Ramos (cell line): ENCODE results near the gene DNAJC15.

Experiments
- in situ Hi-C: fragments of 300-500 bp; cut with MboI; formaldehyde crosslinking; loops from one replicate; pipeline ENCODE4 v1.14.3; 2022; ENCODE audit warnings: low sequenced_read_pairs; ENCODE audit not compliant: unreplicated experiment

DNAJC15 gene

DNA sequence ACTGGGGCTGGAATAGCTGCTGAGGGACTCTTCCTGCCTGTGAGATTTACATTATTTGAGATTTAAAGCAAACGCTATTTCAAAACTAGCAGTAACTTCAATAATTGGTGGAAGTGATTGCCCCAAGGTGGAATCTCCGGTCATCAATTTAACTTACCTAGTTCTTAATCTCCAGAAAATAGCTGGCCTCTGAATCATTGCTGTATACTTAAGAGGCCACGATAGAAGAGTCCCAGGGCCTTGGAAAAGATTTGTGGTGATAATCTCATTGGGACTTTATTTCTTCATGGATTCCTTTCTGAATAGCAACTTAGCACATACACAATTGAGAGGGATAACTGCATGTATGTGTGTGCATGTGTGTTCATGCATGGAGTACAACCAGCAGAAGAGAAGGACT, 120.2 kb downstream of the DNAJC15 start:
- in situ Hi-C loops, result no loop called here

DNA sequence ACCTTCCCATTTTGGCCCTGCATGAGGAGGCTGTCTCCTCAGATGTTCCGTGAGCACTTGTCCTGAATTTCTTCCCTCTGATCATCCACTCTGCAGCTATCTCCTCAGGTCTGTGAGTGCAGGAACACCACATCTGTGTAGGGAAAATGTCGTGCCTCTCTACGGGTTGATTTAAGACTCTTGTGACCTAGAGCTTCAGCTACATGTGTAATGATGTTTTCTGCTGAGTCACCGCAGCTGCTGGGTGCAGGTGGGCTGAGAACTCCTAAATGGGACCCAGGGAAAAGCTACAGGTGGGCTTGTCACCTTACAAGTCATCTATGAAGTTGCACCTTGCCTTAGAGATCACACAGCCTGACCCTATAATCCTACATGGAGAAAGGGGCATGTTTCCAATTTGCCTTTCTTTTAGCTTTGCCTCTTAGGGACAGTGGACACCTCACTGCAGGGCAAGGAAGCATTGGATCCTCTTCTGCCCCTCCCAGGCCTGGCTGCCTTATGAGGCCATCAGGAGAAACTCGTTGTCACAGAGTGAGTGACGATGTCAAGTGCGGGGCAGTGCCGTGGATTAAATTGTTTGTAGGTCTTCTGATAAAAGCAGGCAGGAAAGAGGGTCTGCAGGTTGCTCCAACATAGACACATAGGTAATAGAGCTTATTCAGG, 122.3 kb downstream of the DNAJC15 start:
- in situ Hi-C loops, result no loop called here

DNA sequence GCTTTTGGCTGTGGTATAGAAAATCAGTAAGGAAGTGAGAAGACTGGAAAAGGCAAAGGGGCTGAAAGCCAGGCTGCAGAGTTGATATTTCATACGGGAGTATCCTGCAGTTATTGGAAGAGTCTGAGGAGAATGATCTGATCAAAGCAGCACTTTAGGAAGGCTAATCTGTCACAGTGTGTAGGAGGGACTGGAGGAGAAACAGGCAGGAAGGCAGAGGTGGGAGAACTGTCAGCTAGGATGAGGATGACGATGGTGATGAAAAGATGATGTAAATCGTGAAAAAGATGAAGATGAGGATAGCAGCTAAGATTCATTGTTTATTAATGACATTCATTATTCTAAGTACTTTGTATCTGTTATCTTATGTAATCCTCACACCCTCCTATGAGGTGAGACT, 123.0 kb downstream of the DNAJC15 start:
- in situ Hi-C loops, result no loop called here

DNA sequence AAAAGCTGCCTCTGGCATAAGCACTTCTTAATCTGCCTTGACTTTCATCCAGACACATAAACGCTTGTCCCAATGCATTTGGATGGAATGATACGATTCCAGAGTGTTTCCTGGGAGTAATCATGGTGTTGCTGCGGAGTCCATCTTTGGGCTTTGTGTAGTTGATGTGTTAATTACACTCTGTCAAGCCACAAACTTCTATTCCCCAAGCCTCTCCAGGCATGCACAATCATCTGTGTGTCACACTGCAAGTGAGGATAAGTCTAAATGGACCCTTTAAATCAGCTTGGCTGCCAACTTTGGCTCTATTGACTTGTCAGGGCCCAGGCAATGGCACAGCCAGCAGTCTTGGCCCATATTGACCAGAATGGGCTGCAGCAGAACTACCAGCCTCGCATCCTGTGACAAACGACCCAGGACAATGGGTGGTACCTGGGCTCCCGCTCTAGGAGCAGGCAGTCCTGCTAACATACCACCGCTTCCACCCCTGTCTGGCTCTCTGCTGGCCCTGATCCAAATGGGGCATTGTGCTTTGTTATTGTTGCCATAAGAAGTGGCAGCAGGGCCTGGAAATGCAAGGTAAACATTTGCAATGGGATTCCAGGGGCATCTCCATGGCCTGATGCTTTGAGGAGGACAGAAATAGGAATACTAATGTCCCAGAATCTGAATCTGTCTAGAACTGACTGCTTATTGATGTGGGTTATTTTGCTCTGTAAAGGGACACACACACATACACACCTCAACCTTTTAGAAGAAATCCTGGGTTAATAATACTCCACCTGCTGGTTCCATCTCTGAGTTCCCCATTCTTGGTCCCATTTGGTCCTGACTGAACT, 127.2 kb downstream of the DNAJC15 start:
- in situ Hi-C loops, result no loop called here

DNA sequence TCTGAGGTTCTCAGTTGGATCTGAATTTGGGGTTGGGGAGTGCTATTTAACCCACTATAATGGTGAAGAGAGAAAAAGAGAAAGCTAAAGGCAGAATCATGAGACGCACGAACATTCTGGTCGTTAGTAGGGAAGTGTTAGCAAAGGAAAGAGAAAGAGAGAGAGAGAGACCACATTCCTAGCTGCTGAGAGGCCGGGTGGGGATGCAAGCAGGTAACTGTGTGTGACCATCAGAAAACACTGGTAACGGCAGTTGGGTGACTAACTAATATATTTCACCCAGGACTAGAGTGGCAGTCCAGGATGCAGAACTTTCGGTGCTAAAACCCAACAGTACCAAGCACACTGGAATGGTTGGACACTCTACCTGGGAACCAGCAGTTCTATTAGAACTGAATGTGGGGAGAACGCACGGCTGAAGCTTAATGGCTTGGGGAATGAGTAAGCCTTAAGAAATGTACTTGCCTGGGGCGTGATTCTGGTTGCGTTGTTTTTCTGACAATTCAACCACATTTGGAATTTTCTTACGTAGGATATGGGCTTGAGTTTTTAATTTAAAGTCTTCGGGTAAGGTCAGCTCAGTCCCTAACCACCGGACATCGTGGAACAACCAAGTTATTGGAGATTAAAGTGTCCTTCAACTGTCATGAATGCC, 130.2 kb downstream of the DNAJC15 start:
- in situ Hi-C loops, result no loop called here

DNA sequence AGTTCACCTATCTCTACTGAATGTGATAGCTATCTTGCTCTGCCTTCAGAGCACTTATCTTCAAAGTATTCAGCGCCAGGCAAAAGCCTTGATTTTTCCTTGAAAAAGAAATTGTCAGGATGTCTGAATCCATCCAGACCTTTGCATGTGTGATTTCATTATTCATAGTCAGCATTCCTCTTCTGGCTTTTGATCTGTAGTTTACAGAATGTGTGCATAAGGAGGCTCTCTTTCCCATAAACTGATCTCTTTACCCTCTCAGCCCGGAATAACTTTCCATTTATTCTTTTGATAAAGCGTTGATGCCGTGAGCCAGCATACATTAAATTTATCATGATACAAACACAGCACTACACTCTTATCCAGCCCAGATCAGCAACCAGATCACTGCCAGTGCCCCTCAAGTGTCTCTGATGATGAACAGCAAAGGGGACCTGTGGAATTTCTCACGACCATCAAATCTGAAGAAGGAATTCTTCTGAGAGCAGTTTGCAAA, 130.8 kb downstream of the DNAJC15 start:
- in situ Hi-C loops, result no loop called here

DNA sequence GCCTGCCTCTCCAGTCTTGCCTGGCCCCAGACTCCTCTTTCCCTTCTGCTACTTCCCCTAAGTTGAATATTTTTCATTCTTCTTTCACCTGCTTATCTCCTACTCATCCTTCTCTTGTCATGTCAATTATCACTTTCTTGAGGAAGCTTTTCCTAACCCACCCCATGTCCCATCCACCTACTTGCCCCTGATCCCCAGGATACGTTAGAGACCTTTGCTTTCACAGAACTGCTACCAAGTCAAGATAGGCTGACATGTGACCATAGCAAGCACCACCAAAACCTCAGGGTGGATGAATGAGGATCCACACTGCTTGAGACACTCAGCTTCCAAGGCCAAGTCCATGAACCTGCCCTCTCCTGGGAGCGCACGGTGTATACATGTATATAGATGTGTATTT, 131.5 kb downstream of the DNAJC15 start:
- in situ Hi-C loops, result no loop called here

DNA sequence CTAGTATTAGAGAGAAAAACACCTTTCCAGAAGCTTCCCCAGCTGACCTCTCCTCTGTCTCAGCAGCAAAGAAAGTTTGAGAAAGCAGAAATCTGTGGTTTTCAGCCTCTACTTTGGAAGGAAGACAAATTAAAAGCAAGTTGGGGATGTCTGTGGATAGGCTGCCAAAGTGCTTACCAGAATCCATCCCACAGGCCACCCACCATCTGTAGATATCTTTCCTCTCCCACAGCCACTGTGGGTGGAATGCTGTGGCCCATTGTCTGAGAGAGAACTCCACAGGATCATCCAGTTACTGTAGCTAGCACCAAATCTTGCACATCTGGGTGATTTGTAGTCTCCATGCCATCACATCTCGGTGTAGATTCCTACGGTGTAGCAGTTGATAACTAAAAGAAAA, 133.5 kb downstream of the DNAJC15 start:
- in situ Hi-C loops, result no loop called here

DNA sequence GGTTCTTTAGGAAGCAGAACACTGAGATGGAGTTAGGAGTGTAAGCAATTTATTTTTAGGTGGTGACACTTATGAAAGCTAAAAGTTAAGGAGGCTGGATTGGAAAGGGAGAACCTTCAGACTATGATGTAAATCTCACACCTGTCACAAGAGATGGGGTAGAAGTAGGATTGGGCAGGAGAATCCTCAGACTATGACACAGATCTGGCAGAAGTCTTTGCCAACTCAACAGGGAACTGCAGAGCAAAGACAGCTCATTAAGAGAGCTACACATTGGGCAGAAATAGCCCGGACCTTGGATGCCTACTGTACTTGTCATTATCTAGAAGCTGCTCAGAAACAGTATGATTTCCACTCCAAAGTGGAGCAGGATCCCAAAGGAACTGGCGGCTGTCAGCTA, 134.4 kb downstream of the DNAJC15 start:
- in situ Hi-C loops, result no loop called here

DNA sequence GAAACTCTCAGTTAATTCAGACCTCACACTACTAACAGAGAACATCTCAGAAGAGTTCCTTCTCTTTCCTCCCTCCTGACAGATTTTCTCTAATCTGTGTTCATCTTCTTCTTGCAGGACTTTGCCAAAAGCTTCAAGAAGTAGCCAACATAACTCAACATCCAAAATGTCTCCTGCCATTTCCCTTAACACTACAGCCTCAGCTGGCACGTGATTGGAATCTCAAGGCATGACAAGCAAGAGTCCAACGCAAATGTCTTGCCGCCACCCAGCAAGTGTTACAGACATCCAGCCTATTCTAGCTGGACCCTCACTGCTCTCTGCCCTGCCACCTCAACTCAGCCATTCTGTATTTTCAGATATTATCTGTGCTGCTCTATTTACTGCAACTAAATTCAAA, 135.1 kb downstream of the DNAJC15 start:
- in situ Hi-C loops, result no loop called here

DNA sequence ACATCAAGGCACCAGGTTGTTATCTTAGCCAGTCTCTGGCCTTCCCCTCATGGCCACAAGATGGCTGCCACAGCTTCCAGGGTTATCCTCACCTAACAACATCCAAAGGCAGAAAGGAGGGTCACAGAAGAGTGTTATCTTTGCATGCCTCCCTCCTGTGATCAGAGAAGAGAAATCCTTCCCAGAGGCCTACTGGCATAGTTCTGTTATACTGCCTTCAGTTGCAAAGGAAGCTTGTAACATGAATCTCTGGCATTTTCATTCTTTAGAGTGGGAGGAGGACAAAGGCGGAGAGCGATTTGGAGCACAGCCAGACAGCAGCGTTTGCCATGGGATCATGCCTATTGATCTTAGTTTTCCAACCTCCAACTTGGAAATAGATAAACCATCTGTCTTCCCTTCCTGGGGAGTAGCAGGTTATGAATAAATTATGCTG, 135.7 kb downstream of the DNAJC15 start:
- in situ Hi-C loops, result no loop called here
